Nephron progenitor cell (in vitro differentiated cells): ENCODE data around the gene CD300H.

Source experiments
- DNase-seq: peaks from one replicate; pipeline ENCODE4 v3.0.0; 2021
- H3K27ac Mint-ChIP-seq: 2 replicates; pipeline ENCODE4 v1.8.0; 2021; ENCODE audit warnings: mild to moderate bottlenecking, moderate library complexity, mixed read lengths
- H3K27me3 Mint-ChIP-seq: 2 replicates; pipeline ENCODE4 v1.8.0; 2021; ENCODE audit warnings: mild to moderate bottlenecking, low read depth, mixed read lengths; ENCODE audit not compliant: poor library complexity
- H3K36me3 Mint-ChIP-seq: 2 replicates; pipeline ENCODE4 v1.8.0; 2021; ENCODE audit warnings: low read depth, mixed read lengths
- H3K4me1 Mint-ChIP-seq: 2 replicates; pipeline ENCODE4 v1.8.0; 2021; ENCODE audit warnings: mixed read lengths
- H3K4me3 Mint-ChIP-seq: 2 replicates; pipeline ENCODE4 v1.8.0; 2021; ENCODE audit warnings: mild to moderate bottlenecking, moderate library complexity, mixed read lengths
- H3K9me3 Mint-ChIP-seq: 2 replicates; pipeline ENCODE4 v1.8.0; 2021; ENCODE audit warnings: mild to moderate bottlenecking, moderate library complexity, mixed read lengths
- TF ChIP-seq, protein P1 (sequence below): fragments of 200-600 bp; sonication (generic); IDR thresholded peaks from 2 replicates; pipeline ENCODE4 v1.5.0; 2021; ENCODE audit warnings: antibody characterized with exemption

The CD300H gene

DNA sequence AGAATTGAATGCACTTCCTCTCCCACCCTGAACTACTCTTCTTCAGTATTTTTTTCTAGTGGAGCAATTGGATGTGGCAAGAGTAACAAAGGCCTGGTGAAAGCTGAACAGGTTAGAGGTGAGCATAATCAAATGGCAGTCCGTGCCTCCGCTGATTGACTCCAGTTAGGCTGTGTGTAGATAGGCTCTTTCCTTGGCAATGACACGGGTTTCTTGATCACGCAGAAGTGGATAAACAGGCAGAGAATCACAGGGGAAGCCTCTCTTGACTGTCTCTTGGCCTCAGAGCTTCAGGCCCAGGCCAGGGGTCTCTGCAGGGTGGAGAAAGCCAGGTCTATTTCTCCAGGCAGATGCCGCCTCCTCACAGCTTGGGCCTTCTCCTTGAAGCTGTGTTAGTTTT lies 40.2 kb downstream of the CD300H start:
- peaks cover 7% of the 10 kb centered on the region for H3K9me3 Mint-ChIP-seq
- no peak overlapping the region for H3K27ac Mint-ChIP-seq
- TF ChIP-seq, protein P1, sequence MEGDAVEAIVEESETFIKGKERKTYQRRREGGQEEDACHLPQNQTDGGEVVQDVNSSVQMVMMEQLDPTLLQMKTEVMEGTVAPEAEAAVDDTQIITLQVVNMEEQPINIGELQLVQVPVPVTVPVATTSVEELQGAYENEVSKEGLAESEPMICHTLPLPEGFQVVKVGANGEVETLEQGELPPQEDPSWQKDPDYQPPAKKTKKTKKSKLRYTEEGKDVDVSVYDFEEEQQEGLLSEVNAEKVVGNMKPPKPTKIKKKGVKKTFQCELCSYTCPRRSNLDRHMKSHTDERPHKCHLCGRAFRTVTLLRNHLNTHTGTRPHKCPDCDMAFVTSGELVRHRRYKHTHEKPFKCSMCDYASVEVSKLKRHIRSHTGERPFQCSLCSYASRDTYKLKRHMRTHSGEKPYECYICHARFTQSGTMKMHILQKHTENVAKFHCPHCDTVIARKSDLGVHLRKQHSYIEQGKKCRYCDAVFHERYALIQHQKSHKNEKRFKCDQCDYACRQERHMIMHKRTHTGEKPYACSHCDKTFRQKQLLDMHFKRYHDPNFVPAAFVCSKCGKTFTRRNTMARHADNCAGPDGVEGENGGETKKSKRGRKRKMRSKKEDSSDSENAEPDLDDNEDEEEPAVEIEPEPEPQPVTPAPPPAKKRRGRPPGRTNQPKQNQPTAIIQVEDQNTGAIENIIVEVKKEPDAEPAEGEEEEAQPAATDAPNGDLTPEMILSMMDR = no peak
- no peaks in the 10 kb centered on the region for H3K4me1 Mint-ChIP-seq
- H3K4me3 Mint-ChIP-seq = no peak overlapping the region
- H3K36me3 Mint-ChIP-seq = no peaks in the 10 kb centered on the region
- peaks cover 54% of the 10 kb centered on the region for H3K27me3 Mint-ChIP-seq
- no peak for DNase-seq

DNA sequence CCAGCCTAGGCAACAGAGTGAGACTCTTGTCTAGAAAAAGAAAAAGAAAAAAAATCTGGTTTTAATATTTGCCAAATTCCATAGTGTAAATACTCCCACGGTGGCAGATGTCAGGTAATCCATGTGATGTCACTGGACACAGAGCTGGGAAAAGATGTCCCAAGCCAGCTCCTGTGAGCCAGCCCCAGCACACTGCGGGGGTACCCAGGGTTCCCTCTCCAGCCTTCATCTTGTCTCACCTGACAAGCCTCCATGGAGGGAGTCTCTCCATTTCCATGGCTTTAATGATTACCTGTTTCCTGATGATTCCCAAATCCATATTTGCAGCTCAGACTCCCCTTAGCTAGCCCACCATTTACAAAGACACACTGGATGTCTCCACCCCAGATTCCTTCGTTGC lies 40.6 kb downstream of the CD300H start:
- Mint-ChIP-seq H3K4me1 (no peaks in the 10 kb centered on the region), H3K27ac (no peak overlapping the region)

DNA sequence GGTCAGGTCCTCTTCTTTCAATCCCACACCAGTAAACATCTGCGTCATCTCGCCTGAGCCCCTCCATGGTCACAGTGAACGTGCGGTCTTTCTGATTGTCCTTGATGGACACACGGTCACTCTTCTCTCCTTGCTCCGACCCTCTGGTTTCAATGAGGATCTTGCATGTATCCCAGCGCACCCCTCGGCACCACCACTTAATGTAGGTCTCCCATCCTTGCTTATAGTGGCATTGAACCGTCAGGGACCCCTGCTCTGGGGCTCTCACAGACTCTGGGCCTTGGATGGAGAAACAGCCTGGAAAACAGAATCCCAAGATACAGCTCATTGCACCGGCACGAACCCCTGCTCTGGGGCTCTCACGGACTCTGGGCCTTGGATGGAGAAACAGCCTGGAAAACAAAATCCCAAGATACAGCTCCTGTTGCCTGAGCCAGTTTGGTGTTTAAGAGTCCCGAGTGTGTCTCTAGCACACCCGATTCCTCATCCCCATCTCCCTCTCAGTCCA lies 41.5 kb downstream of the CD300H start:
- Mint-ChIP-seq H3K27ac (no peak overlapping the region), H3K9me3 (peaks cover 7% of the 10 kb centered on the region), H3K4me3 (no peak overlapping the region), H3K27me3 (peaks cover 57% of the 10 kb centered on the region), H3K36me3 (no peaks in the 10 kb centered on the region), H3K4me1 (no peaks in the 10 kb centered on the region)
- TF ChIP-seq, protein P1 = no peak
- no peak for DNase-seq

More for the DNA sequence above, 40.6 kb downstream of the CD300H start:
- Mint-ChIP-seq H3K4me3 (no peak overlapping the region), H3K9me3 (peaks cover 7% of the 10 kb centered on the region), H3K36me3 (no peaks in the 10 kb centered on the region), H3K27me3 (peaks cover 53% of the 10 kb centered on the region)
- no peak for DNase-seq
- TF ChIP-seq, protein P1 = no peak

DNA sequence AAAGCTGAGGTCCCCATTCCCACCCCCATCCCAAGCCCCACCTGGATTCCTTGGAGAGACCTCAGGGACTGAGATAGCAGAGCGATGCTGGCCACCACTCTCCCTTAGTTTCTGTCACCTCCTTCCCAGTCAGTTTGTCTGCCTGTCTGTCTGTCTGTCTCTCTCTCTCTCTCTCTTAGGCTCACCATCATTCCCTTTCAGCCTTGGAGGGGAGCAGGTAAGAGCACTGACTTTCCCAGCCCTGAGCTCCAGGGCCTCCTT lies 41.9 kb downstream of the CD300H start:
- Mint-ChIP-seq H3K4me3 (no peak overlapping the region), H3K36me3 (no peaks in the 10 kb centered on the region), H3K4me1 (no peaks in the 10 kb centered on the region), H3K27me3 (peaks cover 60% of the 10 kb centered on the region), H3K9me3 (peaks cover 7% of the 10 kb centered on the region), H3K27ac (no peak overlapping the region)
- TF ChIP-seq, protein P1 = no peak
- DNase-seq = no peak

DNA sequence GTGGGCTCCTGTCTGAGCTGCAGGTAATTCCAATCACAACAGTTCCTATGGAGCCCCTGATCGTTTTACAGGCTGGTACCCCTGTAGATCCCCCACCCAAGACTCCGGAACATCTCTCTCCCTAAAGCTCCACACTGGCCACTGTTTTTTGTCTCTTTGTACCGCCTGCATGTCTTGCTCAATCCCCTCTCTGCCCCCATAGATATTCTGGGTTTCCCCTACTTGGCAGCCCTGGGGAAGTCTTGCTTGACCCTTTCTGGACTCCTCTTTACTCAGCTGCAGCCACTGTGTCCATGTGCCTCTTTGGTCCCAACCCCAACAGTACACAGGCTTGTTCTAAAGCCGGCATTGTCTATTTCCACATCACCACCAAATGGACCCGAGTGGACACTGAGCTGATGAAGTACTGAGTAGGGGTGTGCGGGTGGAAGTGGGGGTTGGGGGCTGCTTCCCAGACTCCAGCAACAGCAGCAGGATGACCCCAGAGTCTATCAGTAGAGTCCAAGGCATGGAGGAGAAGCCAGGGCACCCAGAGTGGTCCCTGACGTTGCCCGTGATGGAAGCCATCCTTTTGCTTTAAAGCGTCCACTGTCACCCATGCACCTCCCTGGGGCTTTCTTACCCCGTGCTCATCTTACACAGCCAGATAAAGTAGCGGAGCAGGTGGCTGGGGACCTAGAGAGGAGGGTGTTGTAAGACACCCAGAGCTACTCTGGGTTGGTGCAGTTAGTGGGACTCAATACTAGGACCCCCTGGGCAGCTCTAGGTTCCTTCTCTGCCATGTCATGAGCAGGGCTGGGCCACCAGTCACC lies 42.5 kb downstream of the CD300H start:
- Mint-ChIP-seq H3K27me3 (peaks cover 55% of the 10 kb centered on the region), H3K4me1 (no peaks in the 10 kb centered on the region), H3K27ac (no peak overlapping the region), H3K9me3 (peaks cover 8% of the 10 kb centered on the region), H3K4me3 (no peak overlapping the region), H3K36me3 (no peaks in the 10 kb centered on the region)
- TF ChIP-seq, protein P1 = no peak
- no peak for DNase-seq

DNA sequence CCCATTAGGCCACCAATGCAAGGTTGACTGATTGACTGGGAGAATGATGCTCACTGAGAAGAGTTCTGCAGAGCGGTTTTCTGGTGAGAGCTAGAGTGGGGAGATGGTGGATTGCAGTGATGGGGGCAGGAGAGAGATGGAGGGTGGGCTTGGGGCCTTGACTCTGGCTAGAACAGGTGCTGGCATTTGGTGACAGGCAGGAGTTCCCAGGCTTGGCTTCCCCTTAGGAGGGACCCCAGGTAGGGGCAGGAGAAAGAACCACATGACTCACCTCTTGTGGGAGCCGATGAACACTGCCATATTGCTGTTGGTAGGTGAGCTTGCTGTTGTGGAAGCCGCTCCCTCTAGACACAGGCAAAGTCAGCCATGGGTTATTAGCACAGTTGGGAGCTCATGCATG lies 44.0 kb downstream of the CD300H start:
- no peak for DNase-seq
- H3K27me3 Mint-ChIP-seq = peaks cover 50% of the 10 kb centered on the region
- H3K4me1 Mint-ChIP-seq = no peaks in the 10 kb centered on the region
- H3K9me3 Mint-ChIP-seq = peaks cover 21% of the 10 kb centered on the region
- TF ChIP-seq, protein P1 = no peak
- H3K27ac Mint-ChIP-seq = no peak overlapping the region
- H3K4me3 Mint-ChIP-seq = no peak overlapping the region
- H3K36me3 Mint-ChIP-seq = no peaks in the 10 kb centered on the region
